Stimulated activated CD4-positive, alpha-beta T cell treated with anti-CD3 and anti-CD28 coated beads, Interleukin-2, amount 100 ng/mL, for 24 hours (primary cell): ENCODE measurements around the gene PGM3.
"Not testable (repeated sequence)": the region's sequence is repeated elsewhere in the genome, so short reads cannot be mapped to it uniquely, and the experiment has no call there.

ENCODE experiments used
- DNase-seq, 2 donors: peaks; one replicate each; pipeline ENCODE4 v3.0.0-alpha.2; 2020

PGM3 gene, protein sequence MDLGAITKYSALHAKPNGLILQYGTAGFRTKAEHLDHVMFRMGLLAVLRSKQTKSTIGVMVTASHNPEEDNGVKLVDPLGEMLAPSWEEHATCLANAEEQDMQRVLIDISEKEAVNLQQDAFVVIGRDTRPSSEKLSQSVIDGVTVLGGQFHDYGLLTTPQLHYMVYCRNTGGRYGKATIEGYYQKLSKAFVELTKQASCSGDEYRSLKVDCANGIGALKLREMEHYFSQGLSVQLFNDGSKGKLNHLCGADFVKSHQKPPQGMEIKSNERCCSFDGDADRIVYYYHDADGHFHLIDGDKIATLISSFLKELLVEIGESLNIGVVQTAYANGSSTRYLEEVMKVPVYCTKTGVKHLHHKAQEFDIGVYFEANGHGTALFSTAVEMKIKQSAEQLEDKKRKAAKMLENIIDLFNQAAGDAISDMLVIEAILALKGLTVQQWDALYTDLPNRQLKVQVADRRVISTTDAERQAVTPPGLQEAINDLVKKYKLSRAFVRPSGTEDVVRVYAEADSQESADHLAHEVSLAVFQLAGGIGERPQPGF

GRCh38 chr6:83192871-83193746 is at the start of gene PGM3, which contains the start of gene RWDD2A:
PGM3 (minus strand) TSS chr6:83193265; CDS start chr6:83191012, 2,253 bp downstream.
RWDD2A (plus strand) TSS chr6:83193357; CDS start chr6:83194452, 1,095 bp downstream.
- peak; percentile 89 to 90 for DNase-seq

DNA sequence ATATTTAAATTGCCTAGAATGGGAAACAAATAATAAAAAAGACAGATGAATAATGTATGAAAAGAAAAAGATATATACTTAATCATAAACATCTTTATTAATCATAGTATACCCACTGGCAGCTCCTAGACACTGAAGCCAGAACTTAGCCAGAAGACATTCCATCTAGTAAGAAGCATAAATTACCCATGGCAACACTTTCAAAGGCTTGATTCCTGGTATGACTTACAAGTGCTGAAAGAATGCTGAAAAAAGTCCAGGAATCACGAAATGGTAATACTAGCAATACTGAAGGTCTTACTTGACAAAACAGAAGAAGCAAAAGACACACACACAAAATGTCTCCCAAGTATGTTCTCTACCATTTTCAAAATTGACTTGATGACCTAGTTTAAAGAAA is 38.1 kb upstream of the PGM3 start:
- no peak for DNase-seq

DNA sequence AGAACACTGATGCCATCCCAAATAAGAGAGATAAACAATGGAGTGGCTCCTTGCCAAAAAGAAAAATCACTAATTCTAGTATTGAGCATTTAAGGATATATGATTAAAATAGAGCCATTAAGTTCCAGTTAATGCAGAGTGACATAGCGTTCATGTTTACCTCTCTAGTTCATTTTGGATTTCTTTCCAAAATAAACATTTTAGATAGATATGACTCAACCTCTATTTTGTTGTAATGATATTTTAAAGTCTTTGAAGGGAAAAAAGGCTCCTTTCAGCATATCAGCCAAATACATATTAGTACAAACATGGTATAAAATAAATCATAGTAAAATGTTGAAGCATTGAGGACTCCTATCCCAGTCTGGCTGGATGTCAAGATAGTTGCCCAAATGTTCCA is 33.5 kb upstream of the PGM3 start:
- DNase-seq: no peak

DNA sequence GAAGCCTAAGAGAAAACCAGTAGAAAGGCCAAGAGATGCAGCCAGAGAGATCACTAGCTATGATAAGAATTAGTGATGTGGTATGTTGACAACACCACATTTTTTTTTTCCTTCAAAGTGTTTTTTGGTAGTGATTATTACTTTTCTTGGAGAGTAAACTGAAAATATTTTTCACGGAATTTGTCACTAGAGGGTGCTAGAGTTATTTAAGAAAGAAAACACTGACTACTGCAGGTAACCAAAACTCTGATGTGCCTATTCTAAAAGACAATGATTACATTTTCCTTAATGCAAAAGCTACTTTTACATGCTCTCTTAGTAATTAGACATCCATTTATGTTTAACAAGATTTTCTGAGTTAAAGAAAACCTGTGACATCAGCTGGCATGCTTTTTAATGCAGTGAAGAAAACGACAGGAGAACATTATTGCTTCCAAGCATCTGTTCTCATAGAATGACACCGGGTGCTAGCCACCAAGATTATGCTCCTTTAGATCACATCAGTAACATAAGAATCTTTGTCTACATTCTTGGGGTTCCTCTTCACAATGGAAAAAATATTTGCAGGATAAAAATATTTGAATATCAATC is 28.9 kb upstream of the PGM3 start:
- no peak for DNase-seq

GRCh38 chr6:83221276-83221675 is 28.2 kb upstream of the PGM3 start:
- no peak for DNase-seq

GRCh38 chr6:83220121-83220520 is 27.1 kb upstream of the PGM3 start:
- DNase-seq: no peak

DNA sequence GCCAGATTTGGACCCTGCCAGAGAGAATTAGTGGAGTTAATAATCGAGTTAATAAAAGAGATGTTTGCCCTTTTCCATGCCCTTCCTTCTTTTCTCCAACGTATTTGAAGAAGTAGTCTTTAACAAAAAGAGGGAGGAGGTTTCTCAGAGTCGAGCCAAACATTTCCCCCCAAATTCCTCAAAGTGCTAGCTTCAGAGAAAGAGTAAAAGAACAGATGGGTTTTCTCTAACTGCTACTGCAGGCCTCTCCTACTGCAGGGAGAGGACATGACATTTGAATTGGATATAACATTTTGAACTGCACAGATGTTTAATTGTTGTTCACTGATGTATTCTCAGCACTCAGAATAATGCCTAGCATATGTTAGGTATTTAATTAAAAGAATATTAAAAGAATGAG is 25.6 kb upstream of the PGM3 start:
- DNase-seq: no peak

- DNase-seq: no peak
Observed at GRCh38 chr6:83216806-83217205, 23.7 kb upstream of the PGM3 start.

DNA sequence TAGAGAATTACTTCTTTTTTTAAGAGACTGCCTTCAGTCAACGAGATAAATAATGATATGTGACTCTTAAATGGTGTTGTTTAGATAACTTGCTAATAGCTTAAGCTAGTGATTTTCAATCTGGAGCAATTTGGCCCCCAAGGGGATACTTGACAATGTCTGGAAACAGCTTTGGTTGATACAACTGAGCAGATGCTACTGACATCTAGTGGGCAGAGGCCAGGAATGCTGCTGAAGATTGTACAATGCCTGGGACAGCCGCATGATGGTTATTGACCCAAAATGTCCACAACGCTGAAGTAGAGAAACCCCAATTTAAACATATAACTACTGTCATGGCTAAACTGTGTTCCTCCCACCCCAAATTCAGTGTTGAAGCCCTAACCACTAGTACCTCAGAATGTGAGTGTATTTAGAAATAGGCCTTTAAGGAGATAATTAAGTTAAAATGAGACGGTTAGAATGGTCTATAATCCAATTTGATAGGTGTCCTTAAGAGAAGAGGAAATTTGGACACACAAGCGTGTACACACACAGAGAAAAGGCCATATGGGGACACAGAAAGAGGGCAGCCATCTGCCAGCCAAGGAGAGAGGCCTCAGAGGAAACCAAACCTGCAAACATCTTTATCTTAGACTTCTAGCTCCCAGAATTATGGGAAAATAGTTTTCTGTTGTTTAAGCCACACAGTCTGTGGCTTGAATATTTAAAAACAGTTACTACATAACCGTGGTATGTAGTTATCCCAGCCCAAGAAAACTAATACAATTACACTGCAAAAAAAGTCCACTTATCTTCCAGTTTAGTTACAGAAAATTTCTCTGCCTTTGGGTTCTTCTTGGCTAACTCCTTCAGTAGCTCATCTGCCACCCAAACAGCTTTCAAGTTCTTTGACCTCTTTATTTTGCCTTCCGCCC is 22.3 kb upstream of the PGM3 start:
- DNase-seq: peak; percentile 51

- DNase-seq: no peak
Observed at GRCh38 chr6:83202031-83202430, 9.0 kb upstream of the PGM3 start.

DNA sequence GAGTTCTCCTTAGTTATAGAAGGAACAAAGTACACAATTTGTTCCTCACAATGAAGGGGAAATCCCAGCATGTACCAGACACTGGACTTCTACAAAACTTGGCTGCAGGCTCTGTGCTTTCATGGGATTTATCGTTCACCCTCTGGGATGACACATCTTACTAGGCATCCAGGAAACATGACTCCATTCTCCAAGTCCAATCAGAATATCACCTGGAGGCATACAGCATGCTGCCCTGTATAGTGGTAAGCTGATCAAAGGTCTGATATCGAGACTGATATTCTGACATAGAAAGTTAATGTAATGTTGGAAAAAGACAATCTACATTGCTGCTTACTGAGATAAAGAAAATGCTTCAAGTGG is 6.8 kb upstream of the PGM3 start:
- DNase-seq: no peak

GRCh38 chr6:83199173-83199862 is 6.3 kb upstream of the PGM3 start:
- DNase-seq: no peak

DNA sequence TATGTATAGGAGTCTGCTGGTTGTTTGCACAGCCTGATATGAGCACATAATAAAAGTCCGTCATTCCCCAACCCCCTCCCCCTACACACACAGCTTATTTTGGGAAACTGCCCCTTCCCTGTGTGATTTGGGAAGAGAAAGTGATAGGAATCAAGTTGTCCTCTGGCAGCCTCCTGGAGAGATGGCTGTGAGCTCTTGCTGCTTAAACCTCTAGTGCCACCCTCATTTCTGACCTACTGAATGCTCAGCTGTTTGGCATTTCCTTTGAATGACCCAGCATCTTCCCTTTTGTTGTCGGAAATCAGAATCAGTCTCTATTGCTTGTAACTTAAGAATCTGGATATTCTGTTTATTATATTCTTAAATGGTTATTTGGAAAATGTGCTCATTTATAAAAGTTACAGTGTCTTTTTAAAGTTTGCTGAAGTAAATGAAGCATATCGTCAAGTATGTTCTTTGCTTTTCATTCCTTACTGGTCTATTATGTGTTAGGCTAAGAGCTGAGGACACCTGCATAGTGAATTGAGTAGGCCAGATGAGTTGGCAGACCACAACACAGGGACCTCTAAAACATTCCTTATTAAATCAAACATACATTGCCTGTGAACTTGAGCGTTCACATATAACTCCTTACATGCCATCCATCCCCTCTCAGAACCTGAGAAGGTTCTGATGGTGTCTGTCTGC is 5.6 kb upstream of the PGM3 start:
- no peak for DNase-seq

DNA sequence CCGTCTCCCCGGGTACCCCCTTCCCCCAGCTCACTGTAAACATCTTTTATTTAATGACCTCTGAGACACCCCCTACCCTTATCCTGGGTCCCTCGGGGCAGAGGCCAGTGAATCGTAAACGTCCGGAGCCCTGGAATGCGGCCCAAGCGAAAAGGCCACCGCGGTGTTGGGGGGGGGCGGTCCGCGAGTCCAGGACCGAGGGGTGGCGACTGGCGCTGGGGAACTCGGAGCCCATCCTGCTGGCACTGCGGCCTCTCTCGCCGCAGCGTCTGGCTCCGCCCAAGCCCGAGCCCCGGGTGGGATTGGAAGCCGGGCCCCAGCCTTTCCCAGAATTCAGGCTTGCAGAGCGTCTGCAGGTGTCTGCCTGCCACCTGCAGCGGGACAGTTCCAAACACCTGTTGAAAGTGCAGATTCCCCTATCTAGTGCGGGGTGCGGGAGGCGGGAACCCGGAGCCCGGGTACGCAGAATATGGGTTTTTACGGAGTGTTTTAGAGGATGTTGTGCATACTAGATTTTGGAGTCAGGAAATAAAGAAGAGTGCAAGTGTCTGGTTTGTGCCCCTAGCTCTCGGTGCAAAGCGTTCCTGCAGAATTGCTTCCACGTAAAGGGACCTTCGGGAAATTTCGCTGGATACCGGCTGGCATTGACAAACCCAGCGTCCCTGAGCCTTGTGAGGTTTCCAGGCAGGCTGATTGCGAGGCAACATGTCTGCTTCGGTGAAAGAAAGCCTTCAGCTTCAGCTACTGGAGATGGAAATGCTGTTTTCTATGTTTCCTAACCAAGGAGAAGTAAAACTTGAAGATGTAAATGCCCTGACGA is 892 bp upstream of the PGM3 start:
- peak; percentile 27 to 33 for DNase-seq

DNA sequence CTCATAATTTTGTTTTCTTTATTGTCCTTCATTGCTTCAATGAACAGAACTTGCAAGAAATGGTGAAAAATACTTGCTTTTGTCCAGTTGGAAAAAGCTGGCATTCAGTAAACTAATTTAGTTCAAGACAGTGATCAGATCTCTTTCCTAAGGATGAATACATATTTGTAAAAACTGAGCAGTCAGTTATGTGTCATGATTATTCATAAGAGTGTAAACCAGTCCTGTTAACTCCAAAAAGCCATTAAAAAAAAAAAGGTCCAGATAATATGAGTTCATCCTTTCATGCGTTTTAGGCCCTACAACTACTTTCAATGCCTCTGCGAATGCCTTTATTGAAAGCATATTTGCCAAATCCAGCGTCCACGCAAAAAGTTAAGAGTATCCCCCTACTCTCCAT is 609 bp downstream of the PGM3 start:
- no peak for DNase-seq

GRCh38 chr6:83191974-83192373 is 1.1 kb downstream of the PGM3 start:
- not testable (repeated sequence) for DNase-seq

DNA sequence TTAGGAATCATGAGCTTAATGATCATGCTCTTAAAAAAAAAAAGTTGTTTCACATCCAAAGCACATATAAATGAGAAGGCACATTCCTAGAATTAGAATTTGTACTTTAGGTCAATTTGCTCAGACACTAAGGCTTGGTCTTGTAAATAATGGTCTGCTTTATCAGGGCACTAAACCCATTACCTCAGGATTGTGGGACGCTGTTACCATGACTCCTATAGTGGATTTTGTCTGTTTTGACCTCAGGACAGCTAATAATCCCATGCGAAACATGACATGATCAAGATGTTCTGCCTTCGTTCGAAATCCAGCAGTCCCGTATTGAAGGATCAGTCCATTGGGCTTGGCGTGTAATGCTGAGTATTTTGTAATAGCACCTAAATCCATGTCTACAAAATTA is 2.4 kb downstream of the PGM3 start:
- DNase-seq: no peak

DNA sequence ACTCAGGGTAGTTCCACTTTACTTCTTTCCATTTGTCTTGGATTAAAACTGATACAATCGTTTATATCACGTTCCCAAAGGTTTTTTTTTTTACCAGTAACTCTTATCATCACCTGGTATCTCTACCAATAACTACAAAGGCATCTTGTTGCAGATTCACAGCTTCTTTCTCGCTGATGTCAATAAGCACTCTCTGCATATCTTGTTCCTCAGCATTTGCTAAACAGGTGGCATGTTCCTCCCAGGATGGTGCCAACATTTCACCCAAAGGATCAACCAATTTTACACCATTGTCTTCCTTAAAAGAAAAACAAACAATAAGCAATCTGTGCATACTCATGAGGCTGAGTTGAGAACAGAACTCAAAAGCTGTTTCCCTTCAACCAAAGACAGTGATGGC is 4.6 kb downstream of the PGM3 start:
- no peak for DNase-seq

GRCh38 chr6:83185096-83185495 is 8.0 kb downstream of the PGM3 start:
- no peak for DNase-seq
